DND-41 (cell line): ENCODE data around the gene LAMP5.

Experiments
- ATAC-seq: fragments of 200-7000 bp; cut with Tn5 transposase; 3 replicates; pipeline ENCODE4 v1.9.1; 2021; ENCODE audit warnings: low read depth; ENCODE audit not compliant: insufficient read depth
- DNase-seq: peaks from one replicate; pipeline ENCODE4 v3.0.0-alpha.2; 2020
- H2AFZ ChIP-seq: 2 replicates; pipeline ENCODE4 v1.6.0; 2012; ENCODE audit warnings: low read depth, low read length
- H3K27ac ChIP-seq: 2 replicates; pipeline ENCODE4 v1.5.1; 2012; ENCODE audit warnings: low read length, inconsistent platforms
- H3K27me3 ChIP-seq: fragments of 200-600 bp; sonication (generic); 2 replicates; pipeline ENCODE4 v1.6.0; 2012; ENCODE audit warnings: low read length, mild to moderate bottlenecking, inconsistent platforms; ENCODE audit not compliant: insufficient read depth, poor library complexity
- H3K36me3 ChIP-seq: 2 replicates; pipeline ENCODE4 v1.5.1; 2012; ENCODE audit warnings: low read length, inconsistent platforms; ENCODE audit not compliant: insufficient read depth
- H3K4me1 ChIP-seq: 2 replicates; pipeline ENCODE4 v1.5.1; 2012; ENCODE audit warnings: mild to moderate bottlenecking, low read length; ENCODE audit not compliant: insufficient read depth
- H3K4me2 ChIP-seq: 2 replicates; pipeline ENCODE4 v1.6.0; 2012; ENCODE audit warnings: mild to moderate bottlenecking, moderate library complexity, low read length, inconsistent platforms; ENCODE audit not compliant: insufficient read depth
- H3K4me3 ChIP-seq, 2 experiments: fragments of 200-600 bp in 1 of 2; shearing (Covaris generic) in 1 of 2; 2 replicates each; pipeline ENCODE4 v1.5.1; 2012 to 2016; ENCODE audit warnings: inconsistent platforms in 2 of 2, low read length in 2 of 2, mild to moderate bottlenecking in 2 of 2, low read depth in 1 of 2, moderate library complexity in 1 of 2
- H3K79me2 ChIP-seq: 2 replicates; pipeline ENCODE4 v1.6.0; 2012; ENCODE audit warnings: low read length, inconsistent platforms; ENCODE audit not compliant: insufficient read depth
- H3K9ac ChIP-seq: 2 replicates; pipeline ENCODE4 v1.6.0; 2012; ENCODE audit warnings: low read depth, mild to moderate bottlenecking, inconsistent platforms, low read length, moderate library complexity
- H3K9me3 ChIP-seq: 2 replicates; pipeline ENCODE4 v1.5.1; 2012; ENCODE audit warnings: low read length, moderate library complexity, mild to moderate bottlenecking, inconsistent platforms; ENCODE audit not compliant: insufficient read depth, severe bottlenecking
- H4K20me1 ChIP-seq: 2 replicates; pipeline ENCODE4 v1.6.0; 2012; ENCODE audit warnings: low read length; ENCODE audit not compliant: insufficient read depth
- CTCF ChIP-seq: IDR thresholded peaks from 2 replicates; pipeline ENCODE4 v1.5.1; 2012; ENCODE audit warnings: borderline replicate concordance, low read length, moderate library complexity, mild to moderate bottlenecking; ENCODE audit not compliant: poor library complexity, severe bottlenecking; ENCODE audit errors: extremely low read depth
- EZH2 ChIP-seq: IDR thresholded peaks from 3 replicates; pipeline ENCODE4 v1.6.1; 2012; ENCODE audit warnings: borderline replicate concordance, low read depth, mild to moderate bottlenecking, moderate library complexity, low read length, inconsistent platforms; ENCODE audit not compliant: severe bottlenecking

Gene LAMP5

GRCh38 chr20:9507544-9508239 is 6.7 kb upstream of the LAMP5 start:
- Histone ChIP-seq H3K27ac (no peak overlapping the region), H3K4me1 (no peaks in the 10 kb centered on the region), H3K27me3 (peaks cover 6% of the 10 kb centered on the region), H3K9ac (no peak overlapping the region), H2AFZ (no peak overlapping the region), H3K4me3 (no peak overlapping the region), H3K36me3 (no peaks in the 10 kb centered on the region), H3K9me3 (no peaks in the 10 kb centered on the region), H3K4me2 (no peak overlapping the region), H3K79me2 (no peaks in the 10 kb centered on the region), H4K20me1 (no peaks in the 10 kb centered on the region)
- no peak for ATAC-seq
- TF ChIP-seq CTCF: no peak
- no peak for DNase-seq

- Histone ChIP-seq H3K79me2 (no peaks in the 10 kb centered on the region), H3K27me3 (peaks cover 6% of the 10 kb centered on the region), H3K36me3 (no peaks in the 10 kb centered on the region), H2AFZ (no peak overlapping the region), H3K4me3 (no peak overlapping the region), H3K9me3 (no peaks in the 10 kb centered on the region), H3K9ac (no peak overlapping the region), H3K27ac (no peak overlapping the region), H3K4me1 (no peaks in the 10 kb centered on the region), H4K20me1 (no peaks in the 10 kb centered on the region), H3K4me2 (no peak overlapping the region)
- TF ChIP-seq EZH2 (no peak), CTCF (no peak)
- ATAC-seq (no peak), DNase-seq (no peak)
Measured at GRCh38 chr20:9508240-9508661, 6.1 kb upstream of the LAMP5 start.

- H3K4me2 ChIP-seq: no peak overlapping the region
- ATAC-seq (no peak), DNase-seq (no peak)
- H3K9me3 ChIP-seq: no peaks in the 10 kb centered on the region
- H3K4me3 ChIP-seq: no peak overlapping the region
- H3K27ac ChIP-seq: no peak overlapping the region
- no peaks in the 10 kb centered on the region for H4K20me1 ChIP-seq
- no peak for TF ChIP-seq EZH2
- H2AFZ ChIP-seq: no peak overlapping the region
- H3K79me2 ChIP-seq: no peaks in the 10 kb centered on the region
- peaks cover 6% of the 10 kb centered on the region for H3K27me3 ChIP-seq
- no peaks in the 10 kb centered on the region for H3K36me3 ChIP-seq
- no peaks in the 10 kb centered on the region for H3K4me1 ChIP-seq
- H3K9ac ChIP-seq: no peak overlapping the region
Measured at GRCh38 chr20:9508696-9509178, 5.7 kb upstream of the LAMP5 start.

GRCh38 chr20:9509246-9509645 is 5.1 kb upstream of the LAMP5 start:
- no peaks in the 10 kb centered on the region for H4K20me1 ChIP-seq
- H3K79me2 ChIP-seq: no peaks in the 10 kb centered on the region
- no peak overlapping the region for H3K4me2 ChIP-seq
- H3K9ac ChIP-seq: no peak overlapping the region
- ATAC-seq (no peak), DNase-seq (no peak)
- H2AFZ ChIP-seq: no peak overlapping the region
- TF ChIP-seq CTCF: no peak
- no peak for TF ChIP-seq EZH2
- H3K36me3 ChIP-seq: no peaks in the 10 kb centered on the region
- H3K27me3 ChIP-seq: peaks cover 6% of the 10 kb centered on the region
- no peaks in the 10 kb centered on the region for H3K9me3 ChIP-seq
- H3K4me1 ChIP-seq: no peaks in the 10 kb centered on the region
- no peak overlapping the region for H3K4me3 ChIP-seq
- no peak overlapping the region for H3K27ac ChIP-seq
